ENCODE data around the gene MOXD1. TPM values are rescaled to one million over a fixed set of nuclear protein-coding genes. Genes with fewer than 3 reads are reported as not detected.

The MOXD1 gene
- polyA plus RNA-seq, 4 donors = 174 to 311 (median 284) TPM

DNA sequence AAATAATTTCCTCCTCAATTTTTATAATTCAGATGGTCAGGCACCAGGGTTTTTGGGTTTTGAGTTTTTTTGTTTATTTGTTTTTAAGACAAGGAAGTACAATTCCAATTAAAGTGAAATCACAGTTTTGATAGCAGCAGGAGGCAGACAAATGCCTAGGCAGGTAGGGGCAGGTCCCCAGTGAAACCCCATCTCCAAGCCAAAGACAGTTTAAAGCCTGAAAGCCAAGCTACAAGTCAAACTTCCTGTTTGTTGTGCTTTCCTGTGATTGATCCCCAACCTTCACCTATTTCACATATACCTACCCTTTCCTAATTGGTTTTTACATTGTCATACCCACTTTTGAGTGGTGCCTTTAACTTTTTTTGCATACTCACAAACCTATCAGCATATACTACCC lies 149.6 kb downstream of the MOXD1 start:
- DNase-seq (ENCODE audit: low read depth in 4 of 4, low spot score in 3 of 4) = no peak

DNA sequence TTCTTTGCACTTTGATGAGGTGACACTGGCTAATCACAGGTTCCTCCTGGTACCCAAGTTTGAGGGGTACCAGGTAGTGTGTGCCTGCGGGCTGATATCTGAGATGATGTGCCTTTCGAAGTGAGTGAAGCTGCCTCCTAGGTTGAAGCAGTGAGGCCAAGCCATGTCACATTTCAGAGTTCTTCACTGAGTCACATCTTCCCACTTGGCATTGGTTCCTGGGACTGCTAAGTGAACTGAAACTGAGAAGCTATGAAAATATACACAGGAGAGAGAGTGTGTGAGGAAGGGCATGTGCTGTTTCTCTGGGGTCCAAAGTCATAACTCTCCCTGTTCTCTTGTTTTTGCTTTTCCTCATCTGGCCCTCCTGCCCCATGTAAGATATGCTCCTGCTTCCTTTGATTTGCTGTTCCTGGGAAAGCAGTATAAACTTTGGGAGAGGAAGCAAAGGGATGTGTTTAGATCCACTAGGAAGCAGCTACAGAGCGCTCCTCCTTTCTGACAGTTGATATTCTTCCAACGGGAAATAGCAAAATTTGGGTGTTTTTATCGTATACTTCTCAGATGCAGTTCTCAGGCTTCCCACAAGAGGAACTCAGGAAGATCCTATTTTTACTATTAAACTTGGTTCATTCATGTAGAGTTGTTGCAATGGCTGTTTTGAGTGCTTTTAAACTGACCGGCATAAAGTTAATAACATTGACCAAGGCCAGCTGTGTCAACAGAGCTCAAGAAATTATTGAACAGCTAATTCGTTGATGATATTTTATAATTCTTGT lies 153.7 kb downstream of the MOXD1 start:
- DNase-seq (ENCODE audit: low read depth in 4 of 4, low spot score in 3 of 4) = no peak

DNA sequence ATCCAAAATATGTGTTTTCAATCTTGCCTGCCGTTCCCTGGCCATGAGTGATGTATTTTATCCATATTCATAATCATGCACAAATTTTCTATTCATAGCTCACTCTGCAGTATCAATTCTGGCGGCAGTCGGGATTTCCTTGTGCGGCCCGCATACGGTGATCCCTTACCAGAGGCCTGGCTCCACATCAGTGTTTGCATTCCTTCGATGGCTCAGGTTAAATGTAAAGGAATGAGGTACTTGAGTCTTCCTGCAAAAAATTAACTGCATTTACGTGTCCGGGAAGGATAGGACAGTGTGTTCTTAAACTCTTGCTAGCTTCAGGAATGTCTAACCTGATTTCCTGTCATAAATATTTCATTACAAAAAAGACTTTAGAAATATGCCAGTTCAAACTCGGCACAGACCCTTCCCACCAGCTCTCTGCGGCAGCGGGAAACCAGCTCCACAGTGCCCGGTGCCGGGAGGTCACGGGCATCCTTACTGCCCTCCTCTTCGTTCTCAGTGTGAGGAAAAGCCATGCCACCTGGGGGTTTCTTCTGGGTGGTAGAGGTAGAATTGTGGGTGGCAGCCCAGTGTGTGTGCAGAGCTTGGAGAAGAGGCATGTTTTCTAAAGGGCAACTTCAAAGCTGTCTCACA lies 154.5 kb downstream of the MOXD1 start:
- DNase-seq (ENCODE audit: low read depth in 4 of 4, low spot score in 3 of 4) = no peak

- DNase-seq (ENCODE audit: low read depth in 4 of 4, low spot score in 3 of 4) = no peak
Measured at GRCh38 chr6:132246120-132246617, 155.1 kb downstream of the MOXD1 start.

Other genes with a start within 250 kb of the MOXD1 start
- gene STX7, start 111.6 kb upstream of the MOXD1 start, polyA plus RNA-seq (ENCODE audit: insufficient read length in 4 of 4) = 100 to 1,000 TPM in 3 of 4 donors, 10 to 100 TPM in 1; 89.4 to 110 (median 102) TPM
- gene TAAR9, start 136.8 kb upstream of the MOXD1 start, polyA plus RNA-seq (ENCODE audit: insufficient read length in 4 of 4) = not detected
- gene TAAR8, start 151.2 kb upstream of the MOXD1 start, polyA plus RNA-seq (ENCODE audit: insufficient read length in 4 of 4) = not detected
- gene TAAR6, start 168.8 kb upstream of the MOXD1 start, polyA plus RNA-seq (ENCODE audit: insufficient read length in 4 of 4) = under 1 TPM in 2 of 4 donors, not detected in 2; 0.08 to 0.15 TPM
- gene TAAR5, start 188.3 kb upstream of the MOXD1 start, polyA plus RNA-seq (ENCODE audit: insufficient read length in 4 of 4) = not detected
- not detected for gene TAAR2, start 222.8 kb upstream of the MOXD1 start, polyA plus RNA-seq (ENCODE audit: insufficient read length in 4 of 4)